H1 (cell line): ENCODE results near the gene APOL4. TPM values are rescaled to one million over a fixed set of nuclear protein-coding genes. Genes with fewer than 3 reads are reported as not detected.

ENCODE experiments used
- CTCF ChIA-PET: fragments of 300-600 bp; sonication (Branson Sonifier 250); formaldehyde crosslinking; loops from one replicate; lab custom pipeline; 2021; ENCODE audit not compliant: partially characterized antibody; lab: Charles Lee
- POLR2A ChIA-PET: fragments of 300-600 bp; sonication (Branson Sonifier 250); formaldehyde crosslinking; loops from one replicate; lab custom pipeline; 2021; ENCODE audit warnings: inconsistent platforms; ENCODE audit not compliant: partially characterized antibody; lab: Charles Lee
- DNase-seq, 2 experiments: peaks; one replicate each; pipeline versions ENCODE4 v3.0.0 to v3.0.0-alpha.2; 2010 to 2022; ENCODE audit warnings: low spot score in 2 of 2, low read depth in 1 of 2, mixed read lengths in 1 of 2
- FAIRE-seq: peaks from 2 replicates; lab custom pipeline; 2011; peaks lifted over from hg19 to GRCh38; lab: Jason Lieb, UNC
- H2AFZ ChIP-seq: 2 replicates; pipeline ENCODE4 v1.8.1; 2012; ENCODE audit warnings: low read length, inconsistent platforms
- H2AK5ac ChIP-seq: 2 replicates; pipeline ENCODE4 v1.6.1; 2013; ENCODE audit warnings: low read depth, low read length
- H2BK120ac ChIP-seq: replicated peaks from 2 replicates; pipeline ENCODE3; 2013; ENCODE audit warnings: low read depth, low read length, inconsistent platforms
- H2BK12ac ChIP-seq: 2 replicates; pipeline ENCODE4 v1.6.1; 2013; ENCODE audit warnings: low read depth, low read length
- H2BK15ac ChIP-seq: 2 replicates; pipeline ENCODE4 v1.6.1; 2013; ENCODE audit warnings: low read length
- H2BK20ac ChIP-seq: 2 replicates; pipeline ENCODE4 v1.6.1; 2013; ENCODE audit warnings: low read length
- H2BK5ac ChIP-seq: 2 replicates; pipeline ENCODE4 v1.6.1; 2013; ENCODE audit warnings: low read depth, low read length
- H3K14ac ChIP-seq: 2 replicates; pipeline ENCODE4 v1.6.1; 2013; ENCODE audit warnings: inconsistent platforms; ENCODE audit not compliant: insufficient read length
- H3K18ac ChIP-seq: 2 replicates; pipeline ENCODE4 v1.6.1; 2013; ENCODE audit warnings: low read length; ENCODE audit errors: extremely low read depth
- H3K23ac ChIP-seq: 2 replicates; pipeline ENCODE4 v1.6.1; 2013; ENCODE audit warnings: inconsistent platforms; ENCODE audit not compliant: insufficient read length
- H3K23me2 ChIP-seq: 2 replicates; pipeline ENCODE4 v1.6.1; 2013; ENCODE audit warnings: low read depth, low read length
- H3K27ac ChIP-seq: 2 replicates; pipeline ENCODE4 v1.6.1; 2011; ENCODE audit warnings: low read depth, low read length, inconsistent platforms
- H3K27me3 ChIP-seq, 4 experiments: replicated peaks in 1 of 4; 1 replicate in 1 of 4; 2 replicates in 3 of 4; pipeline versions ENCODE4 v1.6.1 to v1.8.1; 2011 to 2013; ENCODE audit warnings: low read length in 3 of 4, mild to moderate bottlenecking in 3 of 4, inconsistent platforms in 2 of 4, mixed read lengths in 2 of 4, moderate library complexity in 1 of 4; ENCODE audit not compliant: control insufficient read depth in 3 of 4, insufficient read depth in 3 of 4; ENCODE audit errors: extremely low read depth in 1 of 4
- H3K36me3 ChIP-seq, 4 experiments: 2 replicates each; pipeline versions ENCODE4 v1.6.1 to v1.8.1; 2011 to 2013; ENCODE audit warnings: mild to moderate bottlenecking in 4 of 4, low read length in 3 of 4, moderate library complexity in 2 of 4, control low read depth in 1 of 4, inconsistent platforms in 1 of 4; ENCODE audit not compliant: insufficient read depth in 4 of 4, control insufficient read depth in 2 of 4
- H3K4ac ChIP-seq: replicated peaks from 2 replicates; pipeline ENCODE3; 2013; ENCODE audit warnings: low read length, low read depth, mixed read lengths, inconsistent platforms; ENCODE audit not compliant: insufficient read length
- H3K4me1 ChIP-seq, 4 experiments: replicated peaks in 1 of 4; 1 replicate in 1 of 4; 2 replicates in 3 of 4; pipeline versions ENCODE4 v1.6.1 to v1.8.1; 2011 to 2013; ENCODE audit warnings: low read length in 3 of 4, inconsistent platforms in 2 of 4, mixed read lengths in 1 of 4; ENCODE audit not compliant: insufficient read depth in 4 of 4, control insufficient read depth in 3 of 4
- H3K4me2 ChIP-seq, 2 experiments: 2 replicates each; pipeline versions ENCODE4 v1.6.1 to v1.8.1; 2011 to 2013; ENCODE audit warnings: low read depth in 2 of 2, low read length in 2 of 2, control low read depth in 1 of 2, inconsistent platforms in 1 of 2, mild to moderate bottlenecking in 1 of 2; ENCODE audit not compliant: insufficient read depth in 1 of 2
- H3K4me3 ChIP-seq, 4 experiments: fragments of 200-600, 300-600 bp in 1 of 4; sonication (generic), shearing (Covaris generic), sonication (Bioruptor Twin) in 1 of 4; 2 replicates each; pipeline versions ENCODE4 v1.5.1 to v1.8.1; 2011 to 2016; ENCODE audit warnings: low read length in 4 of 4, low read depth in 3 of 4, control low read depth in 2 of 4, inconsistent platforms in 2 of 4, mild to moderate bottlenecking in 2 of 4, mixed read lengths in 1 of 4, moderate library complexity in 1 of 4; ENCODE audit not compliant: insufficient read depth in 2 of 4; ENCODE audit errors: extremely low read depth in 1 of 4
- H3K56ac ChIP-seq: replicated peaks from 2 replicates; pipeline ENCODE3; 2013; ENCODE audit warnings: low read depth, mild to moderate bottlenecking, mixed read lengths, low read length, inconsistent platforms; ENCODE audit not compliant: insufficient read length
- H3K79me1 ChIP-seq: 2 replicates; pipeline ENCODE4 v1.6.1; 2013; ENCODE audit warnings: low read depth, low read length, control low read depth
- H3K79me2 ChIP-seq, 2 experiments: 2 replicates each; pipeline versions ENCODE4 v1.6.1 to v1.8.1; 2012 to 2013; ENCODE audit warnings: low read length in 2 of 2, mild to moderate bottlenecking in 2 of 2, inconsistent platforms in 1 of 2; ENCODE audit not compliant: insufficient read depth in 2 of 2, control insufficient read depth in 1 of 2
- H3K9ac ChIP-seq, 4 experiments: replicated peaks in 1 of 4; 1 replicate in 1 of 4; 2 replicates in 3 of 4; pipeline versions ENCODE4 v1.6.1 to v1.8.1; 2011 to 2013; ENCODE audit warnings: low read depth in 3 of 4, low read length in 3 of 4, control low read depth in 2 of 4, mild to moderate bottlenecking in 2 of 4, moderate library complexity in 2 of 4, inconsistent platforms in 1 of 4; ENCODE audit errors: extremely low read depth in 1 of 4
- H3K9me3 ChIP-seq, 2 experiments: 2 replicates each; pipeline versions ENCODE4 v1.6.1 to v1.8.1; 2012 to 2013; ENCODE audit warnings: mild to moderate bottlenecking in 2 of 2, moderate library complexity in 2 of 2, control low read depth in 1 of 2, inconsistent platforms in 1 of 2, low read depth in 1 of 2, low read length in 1 of 2, mixed read lengths in 1 of 2; ENCODE audit not compliant: insufficient read depth in 2 of 2
- H4K20me1 ChIP-seq, 2 experiments: replicated peaks in 1 of 2; 2 replicates each; pipeline versions ENCODE3 to v1.8.1; 2011 to 2013; ENCODE audit warnings: inconsistent platforms in 2 of 2, low read length in 2 of 2, mild to moderate bottlenecking in 1 of 2; ENCODE audit not compliant: insufficient read depth in 2 of 2, control insufficient read depth in 1 of 2
- H4K5ac ChIP-seq: 2 replicates; pipeline ENCODE4 v1.6.1; 2013; ENCODE audit warnings: low read length, low read depth, mixed read lengths, inconsistent platforms; ENCODE audit not compliant: insufficient read length
- H4K8ac ChIP-seq: 2 replicates; pipeline ENCODE4 v1.8.0; 2013; ENCODE audit warnings: mild to moderate bottlenecking, moderate library complexity, low read length, inconsistent platforms; ENCODE audit not compliant: insufficient read depth; ENCODE audit errors: extremely low read depth
- H4K91ac ChIP-seq: replicated peaks from 2 replicates; pipeline ENCODE3; 2013; ENCODE audit warnings: low read length, mixed read lengths, inconsistent platforms; ENCODE audit not compliant: insufficient read length
- BACH1 ChIP-seq: IDR thresholded peaks from 2 replicates; pipeline ENCODE4 v1.6.1; 2012; ENCODE audit warnings: low read length, improper control_type of control experiment
- CBX5 ChIP-seq: fragments of 300-800, 300-1000 bp; sonication (generic); IDR thresholded peaks from 2 replicates; pipeline ENCODE4 v1.7.1; 2016; ENCODE audit warnings: antibody characterized with exemption, low read length, low read depth
- CBX8 ChIP-seq: fragments of 300-800, 300-1000 bp; sonication (generic); IDR thresholded peaks from 2 replicates; pipeline ENCODE4 v1.7.1; 2016; ENCODE audit warnings: low read depth, low read length, borderline replicate concordance
- GABPA ChIP-seq: IDR thresholded peaks from 2 replicates; pipeline ENCODE4 v1.6.1; 2011; ENCODE audit warnings: mild to moderate bottlenecking, low read length, moderate library complexity, borderline replicate concordance; ENCODE audit not compliant: insufficient read depth
- MAFK ChIP-seq: IDR thresholded peaks from 2 replicates; pipeline ENCODE4 v1.6.1; 2012; ENCODE audit warnings: low read depth, mild to moderate bottlenecking, improper control_type of control experiment, low read length
- PHF8 ChIP-seq: fragments of 200-600 bp; sonication (generic); conservative IDR thresholded peaks from 2 replicates; pipeline ENCODE4 v1.7.1; 2012; ENCODE audit warnings: low read depth, mild to moderate bottlenecking, inconsistent platforms, low read length, moderate library complexity
- RNF2 ChIP-seq: fragments of 200-900, 300-1000 bp; sonication (generic); IDR thresholded peaks from 2 replicates; pipeline ENCODE4 v1.7.1; 2016; ENCODE audit warnings: borderline replicate concordance, low read depth, mild to moderate bottlenecking, antibody characterized with exemption, low read length; ENCODE audit not compliant: poor library complexity, severe bottlenecking; ENCODE audit errors: missing control alignments
- SP1 ChIP-seq: IDR thresholded peaks from 2 replicates; pipeline ENCODE4 v1.6.1; 2011; ENCODE audit warnings: low read depth, low read length
- WGBS, 2 experiments: shearing (Covaris generic) in 1 of 2; methylation state at CpG; one replicate each; pipeline versions ENCODE4 v1.1.6 to v1.1.7; 2013 to 2015; ENCODE audit warnings: low lambda C conversion rate in 2 of 2, mixed read lengths in 2 of 2, inconsistent platforms in 1 of 2, low coverage in 1 of 2, missing lambda C conversion rate in 1 of 2; ENCODE audit not compliant: insufficient replicate concordance in 2 of 2, insufficient coverage in 1 of 2, insufficient read length in 1 of 2; ENCODE audit errors: extremely low coverage in 1 of 2, missing lambda C conversion rate in 1 of 2; 5-methylcytosine and 5-hydroxymethylcytosine counted together
- polyA plus RNA-seq, 7 experiments: library from polyadenylated mRNA; depleted of rRNA in 3 of 7; stranded (reverse) in 5 of 7; unstranded in 2 of 7; fragments of >200 nt in 5 of 7; fragments of 200-250 nt in 2 of 7; gene quantifications; 1 replicate in 5 of 7; 2 replicates in 1 of 7; 4 replicates in 1 of 7; pipeline versions ENCODE4 v1.2.1 to v1.2.3, GENCODE V29; 2011 to 2013; ENCODE audit warnings: missing spikeins in 2 of 7, mixed read lengths in 2 of 7
- total RNA-seq: library from RNA; stranded (reverse); fragmentation: NEBNext Ultra II Directional; extraction: Animal tissue kit (Norgen Biotek cat#: 25700); gene quantifications from 2 replicates; pipeline ENCODE4 v1.2.1, GENCODE V29; 2021

The APOL4 gene
- total and polyA plus RNA-seq, 2 of the 8 experiments (the other 6 are each of a cell fraction or from before 2014, with no cell fraction given), result 0.02 TPM; not detected in 1

DNA sequence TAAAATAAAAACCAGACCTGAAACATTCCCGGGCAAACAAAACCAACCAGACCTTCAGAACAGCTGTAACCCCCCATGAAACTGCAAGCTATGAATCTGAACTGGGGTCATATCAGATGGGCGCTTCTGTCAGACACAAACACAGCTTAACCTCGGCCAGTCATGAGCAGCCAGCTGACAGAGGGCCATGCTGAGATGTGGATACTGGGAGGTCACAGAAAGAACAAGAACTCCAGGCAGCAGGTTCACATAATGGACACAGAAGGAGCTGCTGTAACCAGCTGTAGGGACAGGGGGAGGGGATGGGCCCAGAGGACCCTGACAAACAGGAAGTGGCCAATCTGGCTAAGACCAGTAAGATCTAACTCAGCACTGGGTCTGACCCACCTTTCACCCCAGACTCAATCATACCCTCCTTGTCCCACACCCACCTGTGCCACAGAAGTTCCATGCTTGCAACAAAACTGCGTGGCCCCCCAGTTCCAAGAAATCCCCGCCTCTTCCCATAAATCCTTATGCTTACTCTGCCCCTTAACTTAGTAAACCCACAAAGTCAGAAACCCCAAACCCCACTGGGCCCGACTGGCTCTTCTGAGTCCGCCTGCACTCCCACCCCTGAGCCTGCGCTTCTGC lies 4.0 kb downstream of the APOL4 start:
- Histone ChIP-seq H3K9ac (peak overlapping the region in 1 of 4 experiments; percentile 21; a peak in 1 of 7 replicates), H2BK5ac (no peak overlapping the region), H3K14ac (no peak overlapping the region), H3K56ac (no peak overlapping the region), H2BK20ac (no peak overlapping the region), H3K79me1 (no peaks in the 10 kb centered on the region), H4K5ac (no peak overlapping the region), H4K8ac (no peak overlapping the region), H3K27me3 (no peaks in the 10 kb centered on the region), H3K4me3 (peak overlapping the region in 1 of 4 experiments; percentile 5; a peak in 1 of 8 replicates), H3K9me3 (no peaks in the 10 kb centered on the region), H3K36me3 (no peaks in the 10 kb centered on the region), H4K20me1 (no peaks in the 10 kb centered on the region), H3K23ac (no peak overlapping the region), H3K23me2 (no peaks in the 10 kb centered on the region), H3K4ac (no peak overlapping the region), H2AFZ (peak overlapping the region; percentile 45; the same call in 1 of the 2 replicates), H2BK12ac (0 out of 2 replicates have a peak overlapping the region, but pooled peaks have one; percentile 60), H2BK15ac (no peak overlapping the region), H3K4me2 (peak overlapping the region in 1 of 2 experiments; percentile 34; a peak in 2 of 4 replicates), H3K18ac (peak overlapping the region; percentile 32; the same call in 1 of the 2 replicates), H4K91ac (no peak overlapping the region), H2BK120ac (no peak overlapping the region), H3K79me2 (no peaks in the 10 kb centered on the region), H3K27ac (no peak overlapping the region; the same call in 1 of the 2 replicates), H2AK5ac (no peak overlapping the region), H3K4me1 (peaks cover 0 to 11% (median 9%) of the 10 kb centered on the region in 4 experiments; a peak in 6 of 7 replicates)
- 86% methylated on average over 8 of the region's 8 CpGs; no CpG with 5 or more reads in 1 of the 2 experiments for WGBS, 2 experiments
- ChIA-PET POLR2A (interaction anchor here (1.3 to 1.8 kb wide), 2 partner anchors 40 to 42 kb away, joined by 3 read pairs; partner anchors contain the start of gene APOL2), CTCF (interaction anchor here (0.6 to 3.4 kb wide), 15 partner anchors 9 to 289 kb away, joined by 3 to 13 read pairs (median 4); partner anchors contain the start of gene APOL2)
- DNase-seq (no peak), FAIRE-seq (no peak)
- no peak for TF ChIP-seq GABPA
- no peak for TF ChIP-seq BACH1
- no peak for TF ChIP-seq CBX5
- no peak for TF ChIP-seq SP1
- TF ChIP-seq RNF2, result no peak
- TF ChIP-seq CBX8, result no peak
- TF ChIP-seq PHF8, result no peak
- TF ChIP-seq MAFK, result no peak
